GM23248 (cell line): ENCODE data around the gene PEAK3. TPM values are rescaled to one million over a fixed set of nuclear protein-coding genes. Genes with fewer than 3 reads are reported as not detected.

Experiments
- DNase-seq: peaks from one replicate; pipeline ENCODE4 v3.0.0-alpha.2; 2015
- H2AFZ ChIP-seq: fragments of 200-600 bp; sonication (generic); 2 replicates; pipeline ENCODE4 v1.6.1; 2016; ENCODE audit warnings: antibody characterized with exemption
- H3F3A ChIP-seq: fragments of 200-600 bp; sonication (generic); 2 replicates; pipeline ENCODE4 v1.6.1; 2016; ENCODE audit warnings: mild to moderate bottlenecking, antibody characterized with exemption, mixed run types; ENCODE audit not compliant: insufficient read depth
- H3K27ac ChIP-seq: fragments of 200-600 bp; sonication (generic); 2 replicates; pipeline ENCODE4 v1.5.1; 2016; ENCODE audit warnings: mild to moderate bottlenecking
- H3K27me3 ChIP-seq: fragments of 200-600 bp; sonication (generic); replicated peaks from 2 replicates; pipeline ENCODE4 v1.6.1; 2016; ENCODE audit warnings: mild to moderate bottlenecking; ENCODE audit not compliant: insufficient read depth
- H3K36me3 ChIP-seq: fragments of 200-600 bp; sonication (generic); 2 replicates; pipeline ENCODE4 v1.6.1; 2016; ENCODE audit warnings: low read depth, mild to moderate bottlenecking
- H3K4me1 ChIP-seq: fragments of 200-600 bp; sonication (generic); 2 replicates; pipeline ENCODE4 v1.6.1; 2016; ENCODE audit warnings: mild to moderate bottlenecking; ENCODE audit not compliant: insufficient read depth
- H3K4me2 ChIP-seq: fragments of 200-600 bp; sonication (generic); one replicate; pipeline ENCODE4 v1.6.1; 2016; ENCODE audit warnings: mild to moderate bottlenecking; ENCODE audit not compliant: unreplicated experiment
- H3K4me3 ChIP-seq: fragments of 200-600 bp; sonication (generic); 2 replicates; pipeline ENCODE4 v1.5.1; 2016; ENCODE audit warnings: mild to moderate bottlenecking
- H3K79me2 ChIP-seq: fragments of 200-600 bp; sonication (generic); 2 replicates; pipeline ENCODE4 v1.6.1; 2016; ENCODE audit warnings: mild to moderate bottlenecking; ENCODE audit not compliant: insufficient read depth
- H3K9ac ChIP-seq: fragments of 200-600 bp; sonication (generic); 2 replicates; pipeline ENCODE4 v1.6.1; 2016; ENCODE audit warnings: mild to moderate bottlenecking
- H3K9me2 ChIP-seq: fragments of 200-600 bp; sonication (generic); 2 replicates; pipeline ENCODE4 v1.6.1; 2016; ENCODE audit warnings: mixed run types, mild to moderate bottlenecking, moderate library complexity; ENCODE audit not compliant: insufficient read depth
- H3K9me3 ChIP-seq: fragments of 200-600 bp; sonication (generic); one replicate; pipeline ENCODE4 v1.6.1; 2017; ENCODE audit warnings: low read depth
- H4K20me1 ChIP-seq: fragments of 200-600 bp; sonication (generic); 2 replicates; pipeline ENCODE4 v1.6.0; 2016; ENCODE audit not compliant: insufficient read depth
- EZH2 ChIP-seq: fragments of 200-600 bp; sonication (generic); IDR thresholded peaks from 2 replicates; pipeline ENCODE4 v1.6.1; 2018; ENCODE audit warnings: antibody characterized with exemption, mild to moderate bottlenecking; ENCODE audit not compliant: insufficient read depth, poor library complexity, severe bottlenecking
- EZH2phosphoT487 ChIP-seq: fragments of 200-600 bp; sonication (generic); IDR thresholded peaks from 2 replicates; pipeline ENCODE4 v1.6.1; 2018; ENCODE audit warnings: antibody characterized with exemption, moderate library complexity, mild to moderate bottlenecking, low read depth; ENCODE audit not compliant: insufficient read depth
- WGBS, 2 experiments: methylation state at CpG; one replicate each; pipeline ENCODE4 v1.1.6; 2015 to 2017; ENCODE audit warnings: low lambda C conversion rate in 2 of 2, low coverage in 1 of 2; ENCODE audit errors: missing lambda C conversion rate in 2 of 2; 5-methylcytosine and 5-hydroxymethylcytosine counted together
- in situ Hi-C: fragments of 300-500 bp; cut with MboI; formaldehyde crosslinking; loops from 2 replicates; pipeline ENCODE4 v1.15.0; 2020
- polyA plus RNA-seq: library from polyadenylated mRNA; unstranded; fragments of >200 nt; fragmentation: Nextera tagmentation; extraction: Ambion mirVana; gene quantifications from 2 replicates; pipeline ENCODE4 v1.2.1, GENCODE V29; 2016
- total RNA-seq: library from RNA; depleted of rRNA; stranded (reverse); fragments of >200 nt; shearing (Covaris generic); gene quantifications from 2 replicates; pipeline ENCODE4 v1.2.3, GENCODE V29; 2014

The PEAK3 gene
- total and polyA plus RNA-seq, 2 experiments from 2014 or later = not detected

DNA sequence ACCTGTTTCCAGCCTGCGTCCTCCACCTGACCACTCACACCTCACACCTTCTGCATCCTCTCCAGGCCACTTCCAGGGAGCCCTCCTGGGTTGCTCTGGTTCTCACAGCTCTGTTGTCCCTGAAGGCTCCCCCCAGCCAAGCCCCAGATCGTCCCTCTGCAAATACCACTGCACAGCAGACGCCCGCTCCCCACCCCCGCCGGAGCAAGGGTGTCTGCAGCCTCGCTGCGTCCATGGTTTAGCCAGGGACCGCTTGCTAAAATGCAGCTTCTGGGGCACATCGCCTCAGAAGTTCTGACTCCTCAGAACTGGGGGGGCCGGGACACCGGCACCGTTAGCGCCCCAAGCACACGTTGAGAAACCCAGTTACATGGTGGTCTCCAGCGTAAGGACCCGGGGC lies 25.0 kb upstream of the PEAK3 start:
- DNase-seq = no peak
- Histone ChIP-seq H3F3A (no peaks in the 10 kb centered on the region), H3K9me3 (no peaks in the 10 kb centered on the region), H3K4me3 (no peak overlapping the region), H3K27ac (no peak overlapping the region), H3K4me1 (no peaks in the 10 kb centered on the region; the same call in 1 of the 2 replicates), H3K9ac (no peak overlapping the region), H3K9me2 (no peaks in the 10 kb centered on the region), H3K4me2 (no peak overlapping the region), H3K36me3 (no peaks in the 10 kb centered on the region), H4K20me1 (no peaks in the 10 kb centered on the region), H3K27me3 (peaks cover 24% of the 10 kb centered on the region), H3K79me2 (no peaks in the 10 kb centered on the region), H2AFZ (no peak overlapping the region)
- TF ChIP-seq EZH2 (no peak), EZH2phosphoT487 (no peak)
- in situ Hi-C loops = no loop called here
- WGBS, 2 experiments = 52 to 53% methylated on average over 13 to 17 of the region's 17 CpGs

DNA sequence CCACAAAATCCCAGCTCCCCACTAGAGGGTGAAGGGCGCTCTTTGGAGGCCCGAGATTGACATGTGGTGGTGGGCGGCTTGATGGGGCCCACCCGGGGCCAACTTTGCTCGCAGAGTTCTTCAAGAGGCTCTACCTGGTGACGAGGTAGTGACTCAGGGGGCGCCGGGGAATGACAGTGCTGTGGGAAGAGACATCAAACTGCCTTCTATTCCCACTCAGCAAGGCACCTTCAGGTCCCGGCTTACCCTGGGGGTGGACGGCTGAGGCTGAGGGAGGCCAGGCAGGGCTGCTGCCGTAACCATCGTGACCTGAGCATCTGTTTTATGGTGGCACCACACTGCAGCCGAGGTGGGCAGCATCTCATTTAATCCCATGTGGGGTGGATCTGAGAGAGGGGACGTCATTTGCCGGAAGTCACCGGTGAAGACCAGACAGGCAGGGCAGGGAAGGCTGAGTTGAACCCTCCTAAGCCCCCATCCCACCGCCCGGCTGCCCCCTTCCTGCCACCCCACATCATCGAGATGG lies 24.4 kb upstream of the PEAK3 start:
- 78 to 82% methylated on average over 17 to 19 of the region's 19 CpGs for WGBS, 2 experiments
- Histone ChIP-seq H4K20me1 (no peaks in the 10 kb centered on the region), H3F3A (no peaks in the 10 kb centered on the region), H3K36me3 (no peaks in the 10 kb centered on the region), H3K4me1 (no peaks in the 10 kb centered on the region; the same call in 1 of the 2 replicates), H3K9me3 (no peaks in the 10 kb centered on the region), H3K79me2 (no peaks in the 10 kb centered on the region), H3K27ac (no peak overlapping the region), H3K9me2 (no peaks in the 10 kb centered on the region), H3K4me3 (no peak overlapping the region), H2AFZ (no peak overlapping the region), H3K27me3 (peaks cover 24% of the 10 kb centered on the region), H3K9ac (no peak overlapping the region), H3K4me2 (no peak overlapping the region)
- no peak for DNase-seq
- no peak for TF ChIP-seq EZH2phosphoT487
- TF ChIP-seq EZH2 = no peak
- in situ Hi-C loops = no loop called here

- Histone ChIP-seq H3K9ac (no peak overlapping the region), H3K36me3 (no peaks in the 10 kb centered on the region), H3K9me2 (no peaks in the 10 kb centered on the region), H3K27ac (no peak overlapping the region), H3K27me3 (peaks cover 24% of the 10 kb centered on the region), H3K9me3 (no peaks in the 10 kb centered on the region), H3K79me2 (no peaks in the 10 kb centered on the region), H3K4me1 (no peaks in the 10 kb centered on the region; the same call in 1 of the 2 replicates), H3F3A (no peaks in the 10 kb centered on the region), H3K4me2 (no peak overlapping the region), H4K20me1 (no peaks in the 10 kb centered on the region), H2AFZ (no peak overlapping the region), H3K4me3 (no peak overlapping the region)
- 72 to 74% methylated on average over 19 of the region's 19 CpGs for WGBS, 2 experiments
- TF ChIP-seq EZH2phosphoT487 (no peak), EZH2 (no peak)
- in situ Hi-C loops = no loop called here
- no peak for DNase-seq
These were observed 23.7 kb upstream of the PEAK3 start for GRCh38 chr19:2305452-2306280.

DNA sequence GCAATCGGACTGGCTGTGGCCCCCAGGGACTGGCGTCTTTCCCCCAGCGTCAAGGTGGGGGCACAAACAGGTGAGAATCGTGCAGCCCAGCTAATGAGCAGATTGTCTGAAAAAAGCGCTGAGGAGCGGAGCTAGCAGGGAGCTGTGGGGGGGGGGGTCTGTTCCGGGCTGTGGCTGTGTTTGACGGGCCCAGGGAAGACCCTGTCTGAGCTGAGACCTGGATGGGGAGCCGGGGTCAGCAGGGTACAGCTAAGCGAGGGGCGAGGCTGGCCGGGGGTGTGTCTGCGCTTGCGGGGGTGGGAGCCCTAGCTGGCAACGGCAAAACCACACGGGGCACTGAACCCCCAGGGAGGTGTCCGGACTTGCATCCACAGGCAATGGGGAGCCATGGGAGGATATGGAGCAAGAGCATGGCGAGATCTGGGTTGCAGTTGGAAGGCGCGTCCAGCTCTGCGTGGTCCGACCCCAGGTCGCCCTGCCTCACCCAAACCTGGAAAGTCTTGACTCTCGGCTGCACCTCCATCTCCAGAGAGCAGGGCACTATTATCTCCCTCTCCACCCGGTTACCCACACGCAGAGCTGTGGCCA lies 21.3 kb upstream of the PEAK3 start:
- Histone ChIP-seq H3K4me1 (no peaks in the 10 kb centered on the region), H3K27me3 (peaks cover 21% of the 10 kb centered on the region), H3K9ac (no peak overlapping the region), H4K20me1 (no peaks in the 10 kb centered on the region), H2AFZ (no peak overlapping the region), H3F3A (no peaks in the 10 kb centered on the region), H3K9me2 (no peaks in the 10 kb centered on the region), H3K27ac (no peak overlapping the region), H3K79me2 (no peaks in the 10 kb centered on the region), H3K4me2 (no peak overlapping the region), H3K36me3 (no peaks in the 10 kb centered on the region), H3K4me3 (no peak overlapping the region), H3K9me3 (no peaks in the 10 kb centered on the region)
- DNase-seq = no peak
- WGBS, 2 experiments = 76 to 78% methylated on average over 18 to 26 of the region's 26 CpGs
- in situ Hi-C loops = no loop called here
- no peak for TF ChIP-seq EZH2
- TF ChIP-seq EZH2phosphoT487 = no peak
